OCI-M1 (cell line): Measurements from ENCODE around the gene TJP3.

ENCODE experiments used
- DNase-seq: peaks from one replicate; lab custom pipeline; 2025; lab: John Stamatoyannopoulos, UW

TJP3 gene

DNA sequence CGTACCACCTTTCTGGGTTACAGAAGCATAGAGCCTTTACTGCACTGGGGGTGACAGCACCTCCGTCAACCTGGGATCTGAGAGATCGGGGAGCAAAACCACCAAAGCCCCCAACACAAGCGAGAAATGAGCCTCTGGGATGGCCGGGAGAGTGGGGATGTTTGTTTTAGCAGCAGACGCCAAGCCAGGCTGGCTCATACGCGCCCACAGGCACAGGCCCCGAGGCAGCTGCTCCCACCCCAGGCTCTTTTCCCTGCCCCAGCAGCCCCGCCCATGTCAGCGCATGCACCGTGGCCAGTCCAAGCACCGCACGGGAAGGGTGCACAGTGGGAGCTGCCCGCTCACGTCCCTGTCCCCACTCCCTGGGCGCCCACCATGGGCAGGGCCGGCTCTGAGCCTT is 16.5 kb upstream of the TJP3 start:
- no peak for DNase-seq

DNA sequence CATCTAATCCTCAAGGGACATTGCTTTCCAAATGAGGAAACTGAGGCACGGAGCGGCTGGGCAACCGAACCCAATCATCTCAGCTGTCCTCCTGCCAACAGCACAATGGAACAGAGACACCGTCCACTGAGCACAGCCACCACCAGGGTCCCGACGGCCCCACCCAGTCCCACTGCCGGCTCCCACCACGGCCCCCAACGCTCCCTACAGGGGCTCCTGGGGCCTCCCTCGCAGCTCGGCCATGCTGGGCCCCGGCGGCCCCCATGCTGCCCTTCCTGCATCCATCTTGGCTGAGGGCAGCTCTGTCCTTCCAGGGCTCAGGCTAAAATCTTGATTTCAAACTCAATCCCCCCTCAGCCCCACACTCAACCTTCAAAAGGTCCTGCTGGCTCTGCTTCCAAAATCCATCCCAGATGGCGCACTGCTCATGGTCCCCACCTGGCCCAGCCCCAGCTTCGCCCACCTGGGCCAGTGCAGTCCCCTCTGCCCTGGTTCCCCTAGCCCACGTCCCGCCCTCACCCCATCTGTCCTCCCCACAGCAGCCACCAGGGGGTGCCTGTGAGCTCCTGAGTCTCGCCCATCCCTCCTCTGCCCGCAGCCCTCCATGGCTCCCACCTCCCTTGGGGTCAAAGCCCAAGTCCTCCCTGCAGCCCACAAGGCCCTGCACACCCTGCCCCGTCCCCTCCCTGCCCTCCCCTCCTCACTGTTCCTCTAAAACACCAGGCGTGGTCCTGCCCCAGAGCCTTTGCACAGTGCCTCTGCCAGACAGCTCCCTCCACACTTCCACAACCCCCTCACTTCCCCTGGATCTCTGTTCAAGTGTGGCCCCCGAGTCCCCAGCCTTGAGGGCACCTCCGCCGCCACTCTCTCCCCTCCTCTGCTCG is 15.8 kb upstream of the TJP3 start:
- peak; percentile 8 for DNase-seq

DNA sequence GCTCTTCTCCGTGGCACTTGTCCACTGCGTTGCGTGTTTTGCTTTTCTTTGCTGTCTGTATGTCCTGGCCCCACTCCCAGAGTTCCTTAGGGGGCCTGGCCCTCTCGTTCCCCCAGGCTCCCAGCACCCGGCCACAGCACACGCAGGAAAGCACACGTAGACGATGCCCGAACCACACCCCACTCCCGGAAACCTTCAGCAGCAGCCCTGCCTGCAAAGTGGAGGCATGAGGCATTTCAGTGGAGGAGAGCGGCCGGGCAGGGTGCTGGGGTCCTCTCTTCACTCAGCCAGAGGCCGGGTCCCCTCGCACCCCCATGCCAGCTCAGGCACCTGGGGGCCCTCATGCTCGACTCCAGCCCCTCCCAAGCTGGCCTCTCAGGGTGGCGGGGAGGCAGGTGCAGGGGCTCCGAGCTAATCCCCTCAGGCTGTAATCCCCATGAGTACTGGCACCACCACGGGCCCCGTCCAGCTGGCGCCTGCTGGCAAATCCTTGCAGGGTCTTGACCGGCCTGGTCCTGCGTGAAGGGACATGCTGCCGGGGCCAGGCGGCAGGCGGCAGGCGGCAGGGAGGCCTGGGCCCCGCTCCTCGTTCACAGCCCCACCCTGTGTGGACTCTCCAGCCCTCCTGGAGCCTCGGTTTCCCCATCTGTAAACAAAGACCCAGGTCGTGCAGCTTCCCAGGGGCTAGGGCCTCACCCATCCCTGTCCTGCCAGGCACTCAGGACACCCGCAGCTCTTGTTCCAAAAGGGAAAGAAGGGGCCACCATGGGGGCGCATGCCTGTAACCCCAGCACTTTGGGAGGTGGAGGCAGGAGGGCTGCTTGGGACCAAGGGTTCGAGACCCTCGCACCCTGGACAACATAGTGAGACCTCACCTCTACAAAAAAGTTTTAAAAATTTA is 14.9 kb upstream of the TJP3 start:
- DNase-seq: no peak

DNA sequence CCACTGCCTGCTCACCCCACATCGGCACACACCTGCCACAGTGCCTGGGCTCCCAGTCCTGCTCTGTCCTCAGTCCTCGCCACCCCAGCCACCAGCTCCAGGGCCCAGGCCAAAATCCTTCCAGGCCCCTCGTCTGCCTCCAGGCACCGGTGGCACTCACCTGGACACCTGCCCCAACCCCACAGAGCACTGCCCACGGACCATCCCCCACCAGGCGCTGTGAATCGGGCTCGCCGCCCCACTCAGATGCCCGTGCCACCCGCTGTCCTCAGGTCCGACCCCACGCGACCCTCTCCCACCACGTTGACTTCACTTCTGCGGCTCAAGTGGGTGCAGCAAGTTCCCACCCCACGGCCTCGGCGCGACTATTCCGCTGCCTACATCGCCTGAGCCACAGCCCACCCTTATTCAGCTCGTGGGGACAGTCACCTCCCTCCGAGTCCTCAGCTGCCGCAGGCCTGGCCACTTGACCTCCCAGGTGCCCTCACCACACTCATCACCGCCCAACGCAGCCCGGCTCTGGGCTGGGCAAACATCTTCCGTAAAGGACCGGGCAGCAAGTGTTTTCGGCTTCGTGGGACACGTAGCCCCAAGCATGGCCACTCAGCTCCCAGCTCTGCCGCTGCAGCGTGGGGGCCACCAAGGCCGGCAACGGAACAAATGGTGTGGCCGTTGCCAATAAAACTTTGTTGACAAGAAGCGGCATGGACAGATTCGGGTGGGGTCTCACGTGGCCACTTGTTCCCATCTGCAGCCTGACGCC is 13.6 kb upstream of the TJP3 start:
- no peak for DNase-seq

DNA sequence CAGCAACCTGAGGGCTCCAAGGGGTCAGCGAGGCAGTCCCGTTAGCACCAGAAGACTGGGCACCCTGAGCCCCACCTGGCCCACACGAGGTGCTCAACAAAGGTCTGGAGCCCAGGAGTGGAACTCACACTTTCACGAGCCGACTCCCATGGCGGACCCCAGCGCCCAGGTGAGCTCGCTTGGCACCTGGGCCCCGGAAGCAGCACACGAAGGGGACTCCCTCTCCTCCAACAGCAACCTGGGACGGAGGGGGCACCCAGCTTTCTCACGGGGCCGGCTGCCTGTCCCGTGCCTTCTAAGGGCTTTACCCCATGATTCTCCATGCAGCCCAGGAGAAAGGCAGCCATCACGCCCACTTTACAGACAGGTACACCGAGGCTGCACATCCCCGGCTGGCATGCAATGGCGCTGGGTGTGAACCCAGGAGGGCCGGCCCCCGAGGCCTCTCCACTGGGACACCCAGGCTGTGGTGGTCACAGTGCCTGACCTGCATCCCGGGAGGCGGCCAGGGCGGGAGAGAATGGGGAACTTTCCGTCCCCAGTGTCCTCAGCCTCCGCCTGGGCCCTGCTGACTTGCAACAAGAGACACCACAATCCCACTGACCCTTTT is 13.0 kb upstream of the TJP3 start:
- DNase-seq: no peak

DNA sequence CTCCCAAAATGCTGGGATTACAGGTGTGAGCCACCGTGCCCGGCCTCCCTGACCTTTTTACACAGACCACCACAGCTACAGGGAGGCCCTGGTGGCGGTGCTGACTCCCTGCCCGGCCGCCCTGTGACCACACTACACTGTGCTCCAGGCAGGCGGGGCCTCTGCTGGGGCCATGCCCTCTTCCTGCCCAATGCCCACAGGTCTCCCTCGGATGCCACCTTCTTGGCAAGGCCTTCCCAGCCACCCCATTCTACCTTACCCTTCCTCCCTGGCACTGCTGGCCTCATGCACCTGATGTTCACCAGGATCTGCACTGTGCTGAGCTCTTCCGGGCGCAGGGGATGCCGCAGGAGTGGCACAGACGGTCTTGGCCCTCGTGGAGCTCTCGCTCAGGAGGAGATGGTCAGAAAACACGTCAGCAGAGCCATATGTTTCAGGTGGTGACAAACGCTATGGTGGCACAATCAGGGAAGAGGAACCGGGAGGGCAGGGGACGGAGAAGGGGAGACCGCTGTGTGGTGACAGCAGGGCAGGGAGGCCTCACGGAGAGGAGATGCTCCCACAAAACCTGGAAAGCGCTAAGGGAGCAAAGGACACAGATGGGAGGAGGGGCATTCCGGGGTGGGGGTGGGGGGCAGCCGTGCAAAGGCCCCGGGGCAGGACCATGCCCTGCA is 12.1 kb upstream of the TJP3 start:
- DNase-seq: no peak

DNA sequence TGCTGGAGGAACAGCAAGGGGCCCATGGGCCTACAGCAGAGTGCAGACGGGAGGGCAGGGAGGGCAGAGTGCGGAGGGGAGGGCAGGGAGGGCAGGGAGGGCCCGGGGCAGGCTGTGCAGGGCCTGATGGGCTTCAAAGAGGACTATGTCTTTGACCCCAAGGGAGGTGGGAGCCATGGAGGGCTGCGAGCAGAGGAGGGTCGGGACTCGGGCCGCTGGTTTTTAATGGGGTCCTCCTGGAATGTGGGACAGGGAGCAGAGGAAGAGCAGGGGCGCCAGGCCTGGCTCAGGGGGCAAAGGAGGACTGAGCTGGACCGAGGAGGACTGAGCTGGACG is 11.6 kb upstream of the TJP3 start:
- DNase-seq: no peak

DNA sequence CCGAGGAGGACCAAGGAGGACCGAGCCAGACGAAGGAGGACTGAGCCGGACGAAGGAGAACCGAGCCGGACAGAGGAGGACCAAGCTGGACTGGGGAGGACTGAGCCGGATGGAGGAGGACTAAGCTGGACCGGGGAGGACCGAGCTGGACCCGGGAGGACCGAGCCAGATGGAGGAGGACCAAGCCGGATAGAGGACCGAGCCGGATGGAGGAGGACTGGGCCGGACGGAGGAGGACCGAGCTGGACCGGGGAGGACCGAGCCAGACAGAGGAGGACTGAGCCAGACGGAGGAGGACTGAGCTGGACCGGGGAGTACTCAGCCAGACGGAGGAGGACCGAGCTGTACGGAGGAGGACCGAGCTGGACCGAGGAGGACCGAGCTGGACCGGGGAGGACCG is 11.1 kb upstream of the TJP3 start:
- no peak for DNase-seq

DNA sequence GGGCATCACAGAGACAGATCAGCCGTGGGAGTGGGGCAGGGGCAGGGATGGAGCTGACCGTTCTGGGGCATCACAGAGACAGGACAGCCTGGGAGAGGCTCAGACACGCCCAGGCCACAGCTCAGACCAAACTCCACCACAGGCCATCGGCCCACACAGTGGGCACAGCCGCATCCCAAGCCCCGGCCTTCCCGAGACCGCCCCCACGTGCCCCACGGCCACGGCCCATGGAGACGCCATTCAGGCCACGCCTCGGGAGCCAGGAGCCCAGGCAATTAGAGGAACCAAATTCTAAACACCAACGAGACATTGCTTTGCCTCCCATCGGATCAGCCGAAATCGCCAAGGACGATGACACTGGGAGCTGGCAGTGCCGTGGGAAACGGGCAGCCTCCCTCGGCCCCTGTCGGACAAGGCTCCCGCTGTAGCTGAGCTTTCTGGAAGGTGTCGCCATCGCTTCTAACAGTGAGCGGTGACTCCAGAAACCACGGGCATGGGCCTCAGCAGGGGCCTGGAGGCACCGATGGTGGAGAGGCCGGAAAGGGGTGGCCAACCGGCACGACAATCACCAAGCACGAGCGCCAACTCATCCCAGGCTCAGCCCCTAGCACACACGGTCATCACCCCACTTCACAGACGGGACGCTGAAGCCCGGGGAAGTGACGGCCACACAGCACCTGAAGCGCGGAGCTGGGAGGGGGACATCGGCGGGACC is 10.4 kb upstream of the TJP3 start:
- no peak for DNase-seq

DNA sequence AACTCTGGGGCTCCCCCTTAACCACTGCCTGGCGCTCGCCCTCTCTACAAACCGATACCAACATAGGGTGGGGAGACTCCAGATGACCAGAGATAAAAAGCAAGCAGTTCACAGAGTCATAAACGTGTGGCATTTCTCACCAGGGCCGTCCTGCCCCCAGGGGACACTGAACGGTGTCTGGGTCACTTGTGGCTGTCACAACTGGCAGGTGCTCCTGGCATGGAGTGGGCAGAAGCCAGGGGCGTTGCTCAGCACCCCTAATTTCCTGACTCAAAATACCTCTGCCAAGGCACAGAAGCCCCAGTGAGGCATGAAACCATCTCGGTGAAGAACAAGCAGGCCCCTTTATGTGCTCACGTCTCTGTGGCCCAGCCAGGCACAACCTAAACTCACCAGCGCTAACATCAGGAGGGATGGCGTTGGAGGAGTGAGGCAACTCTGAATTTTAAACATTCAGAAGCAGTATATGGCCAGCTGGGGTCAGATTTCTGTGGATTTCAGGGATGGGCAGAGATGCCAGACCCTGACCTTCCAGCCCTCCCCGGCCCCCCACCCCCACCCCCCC is 9.7 kb upstream of the TJP3 start:
- DNase-seq: peak; percentile 70

DNA sequence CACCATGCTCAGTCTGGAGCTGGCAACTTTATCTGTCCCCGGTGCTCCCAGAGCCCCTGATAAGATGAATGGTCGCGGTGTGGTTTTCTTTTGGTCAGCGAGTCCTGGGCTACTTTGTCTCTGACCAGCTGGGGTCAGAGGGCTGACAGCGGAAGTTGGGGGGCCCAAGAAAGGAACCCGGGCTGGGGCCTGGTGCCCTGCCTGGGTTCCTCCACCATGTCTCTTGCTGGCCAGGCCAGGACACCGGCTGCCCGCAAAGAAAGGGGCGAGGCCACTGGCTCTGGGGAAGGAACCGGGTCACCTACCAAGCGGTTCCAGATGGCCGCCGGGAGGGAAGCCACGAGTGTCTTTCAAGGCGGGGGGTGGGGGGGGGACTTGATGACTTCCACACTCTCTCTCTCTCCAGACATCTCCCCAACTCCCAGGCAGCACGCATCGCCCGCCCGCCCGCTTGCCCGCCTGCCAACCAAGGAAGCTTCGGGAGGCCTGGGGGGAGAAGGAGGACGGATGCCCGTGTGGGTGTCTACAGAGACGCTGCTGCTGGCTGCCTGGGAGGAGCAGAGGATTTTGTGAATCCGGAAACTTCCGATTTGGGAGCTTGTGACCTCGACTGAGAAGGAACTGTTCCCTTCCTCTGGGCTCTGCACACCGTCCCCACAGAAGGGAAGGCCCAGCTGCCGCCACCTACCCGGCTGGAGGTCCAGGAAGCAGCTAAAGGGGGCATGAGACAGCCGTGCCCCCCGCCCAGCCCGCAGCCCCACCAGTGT is 9.0 kb upstream of the TJP3 start:
- DNase-seq: peak; percentile 73

DNA sequence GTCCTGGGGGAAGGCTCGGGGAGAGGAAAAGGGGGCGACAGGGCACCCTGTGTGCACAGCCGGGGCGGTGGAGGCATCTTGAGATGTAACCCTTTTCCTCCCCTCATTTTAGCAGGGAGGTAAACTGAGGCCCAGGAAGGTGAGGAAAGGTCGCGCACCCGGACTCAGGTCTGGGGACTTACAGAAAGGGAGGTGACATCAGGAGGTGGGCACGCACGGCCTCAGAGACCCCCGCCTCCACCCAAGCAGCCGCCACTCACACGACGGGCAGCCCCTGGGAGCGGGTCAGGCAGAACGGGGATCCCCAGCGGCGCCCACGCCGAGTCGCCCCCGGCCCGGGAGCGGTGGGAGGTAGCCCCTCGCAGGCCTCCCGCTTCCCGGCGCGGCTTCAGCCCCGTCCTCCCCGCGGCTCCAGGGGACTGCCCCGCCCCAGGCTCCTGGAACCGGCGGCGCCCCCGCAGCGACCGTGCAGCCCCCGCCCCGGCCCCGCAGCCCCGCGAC is 8.4 kb upstream of the TJP3 start:
- no peak for DNase-seq

DNA sequence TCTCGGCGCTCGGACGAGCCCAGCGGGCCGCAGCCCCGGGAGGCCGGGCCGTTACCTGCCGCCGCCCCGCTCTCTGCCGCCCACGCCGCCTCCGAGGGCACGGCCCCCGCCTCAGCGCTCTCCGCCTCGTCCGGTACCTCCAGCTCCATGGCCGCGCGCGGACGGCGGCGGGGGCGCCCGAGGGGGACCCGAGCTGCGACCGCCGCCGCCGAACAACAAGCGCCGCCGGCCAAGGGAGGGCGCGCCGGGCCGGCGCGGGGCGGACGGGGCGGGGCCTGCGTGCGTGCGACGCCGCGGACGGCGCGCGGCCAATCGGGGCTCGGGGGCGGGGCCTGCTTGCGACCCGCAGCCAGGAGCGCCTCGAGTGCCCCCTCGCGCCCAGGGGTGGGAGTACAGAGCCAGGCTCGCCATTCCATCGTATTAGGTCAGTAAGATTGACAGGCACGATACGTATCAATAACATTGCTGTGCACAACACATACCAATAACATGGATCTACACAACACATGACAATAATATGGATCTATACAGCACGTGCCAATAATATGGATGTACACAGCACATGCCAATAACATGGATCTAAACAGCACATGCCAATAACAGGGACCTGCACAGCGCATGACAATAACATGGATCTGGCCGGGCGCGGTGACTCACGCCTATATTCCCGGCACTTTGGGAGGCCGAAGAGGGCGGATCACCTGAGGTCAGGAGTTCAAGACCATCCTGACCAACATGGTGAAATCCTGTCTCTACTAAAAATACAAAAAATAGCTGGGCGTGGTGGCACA is 7.7 kb upstream of the TJP3 start, which contains the start of gene PIP5K1C:
Gene PIP5K1C (minus strand): TSS at position 227 of the 791 bp plus-strand sequence. CDS start 78 bp downstream, at position 149.
- peak; percentile 83 for DNase-seq

DNA sequence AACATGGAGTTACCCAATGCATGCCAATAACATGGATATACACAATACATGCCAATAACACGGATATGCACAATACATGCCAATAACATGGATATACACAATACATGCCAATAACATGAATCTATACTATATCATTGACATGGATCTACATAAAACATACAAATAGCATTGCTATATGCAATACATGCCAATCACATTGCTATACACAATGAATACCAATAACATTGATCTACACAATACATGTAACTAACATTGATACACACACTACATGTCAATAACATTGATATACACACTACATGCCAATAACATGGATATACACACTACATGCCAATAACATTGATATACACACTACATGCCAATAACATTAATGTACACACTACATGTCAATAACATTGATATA is 7.0 kb upstream of the TJP3 start:
- no peak for DNase-seq

DNA sequence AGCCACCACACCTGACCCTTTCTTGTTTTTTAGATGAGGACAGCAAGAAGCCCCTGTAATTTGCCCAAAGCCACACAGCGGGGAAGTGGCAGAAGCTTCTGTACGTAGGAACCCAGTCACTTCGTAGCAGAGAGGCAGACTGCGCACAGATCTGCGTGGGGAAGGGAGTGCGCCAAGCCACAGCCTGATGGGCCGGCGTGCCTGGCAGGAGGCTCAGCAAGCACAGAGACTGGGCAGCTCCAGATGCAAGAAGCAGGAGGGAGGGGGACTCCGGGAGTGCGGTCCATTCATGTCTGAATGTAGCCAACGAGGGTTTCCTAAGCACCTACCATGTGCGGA is 347 bp upstream of the TJP3 start:
- no peak for DNase-seq

DNA sequence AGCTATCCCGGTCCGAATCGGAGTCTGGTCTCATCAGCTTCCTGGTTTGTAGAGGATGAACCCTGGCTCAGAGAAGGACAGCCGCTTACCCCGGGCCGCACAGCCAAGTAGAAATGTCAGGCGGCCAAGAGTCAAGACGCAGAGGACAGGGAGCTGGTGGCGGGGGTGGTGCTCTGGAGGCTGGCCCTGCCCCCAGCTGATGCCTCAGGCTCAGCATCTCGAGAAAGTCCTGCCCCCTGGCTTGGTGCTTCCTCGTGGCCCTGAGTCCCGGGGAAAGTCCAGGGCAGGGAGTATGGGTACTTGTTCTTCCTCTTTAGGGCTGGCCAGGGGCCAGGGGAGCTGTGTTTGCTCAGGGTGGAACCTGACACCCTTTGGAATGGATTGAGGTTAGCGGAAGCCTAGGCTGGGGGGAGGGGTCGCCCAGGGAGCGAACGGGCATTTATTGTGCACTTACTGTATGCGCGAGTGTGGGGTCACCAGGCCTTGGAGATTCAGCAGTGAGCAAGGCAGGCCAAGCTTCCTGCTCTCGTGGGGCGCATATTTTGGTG is 2.2 kb downstream of the TJP3 start:
- peak; percentile 76 for DNase-seq

DNA sequence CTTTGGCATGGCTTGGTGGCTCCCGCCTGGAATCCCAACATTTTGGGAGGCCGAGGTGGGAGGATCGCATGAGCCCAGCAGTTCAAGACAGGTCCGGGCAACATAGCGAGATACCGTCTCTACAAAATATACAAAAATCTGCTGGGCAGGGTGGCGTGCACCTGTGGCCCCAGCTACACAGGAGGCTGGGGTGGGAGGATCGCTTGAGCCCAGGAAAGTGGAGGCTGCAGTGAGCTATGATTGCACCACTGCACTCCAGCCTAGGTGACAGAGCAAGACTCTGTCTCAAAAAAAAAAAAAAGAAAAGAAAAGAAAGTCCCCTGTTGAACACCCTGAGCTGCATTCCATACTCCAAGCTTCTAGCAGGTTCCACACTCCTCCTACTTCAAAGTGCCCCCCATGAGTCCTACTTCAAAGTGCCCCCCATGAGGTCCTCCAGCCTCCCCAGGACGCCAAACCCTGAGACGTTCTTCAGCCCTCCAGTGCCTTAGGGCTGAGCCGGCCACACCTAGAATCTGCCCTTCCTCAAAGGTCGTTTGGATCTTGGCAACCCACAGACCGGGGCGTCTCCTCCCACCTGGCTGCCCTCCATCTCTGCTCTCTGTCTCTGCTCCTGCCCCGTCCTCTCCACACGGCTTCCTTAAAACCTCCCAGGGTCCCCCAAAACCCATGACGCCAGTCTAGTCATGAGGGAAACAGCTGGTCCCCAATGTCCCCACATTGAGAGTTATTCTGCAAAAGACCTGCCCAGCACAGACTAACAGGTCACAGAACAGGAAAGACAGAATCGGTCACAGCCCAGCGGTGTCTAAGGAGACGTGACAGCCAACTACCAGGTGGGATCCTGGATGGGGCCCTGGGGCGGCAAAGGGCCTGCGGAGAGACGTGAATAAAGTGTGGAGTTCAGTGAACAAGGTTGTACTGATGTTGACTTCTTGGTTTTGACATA is 4.8 kb downstream of the TJP3 start:
- DNase-seq: no peak
